HL-60 (cell line): Measurements from ENCODE around the gene GCNT4.

Source experiments
- DNase-seq, 2 experiments: peaks; one replicate each; pipeline ENCODE4 v3.0.0-alpha.2; 2010 to 2020; ENCODE audit warnings: low read depth in 1 of 2, low spot score in 1 of 2
- H3K27ac ChIP-seq: fragments of 250-450 bp; sonication (Bioruptor Pico); replicated peaks from 2 replicates; pipeline ENCODE4 v1.5.1; 2020; ENCODE audit warnings: mild to moderate bottlenecking, moderate library complexity
- H3K27me3 ChIP-seq: fragments of 250-450 bp; sonication (Bioruptor Pico); 2 replicates; pipeline ENCODE4 v1.5.1; 2021; ENCODE audit warnings: mild to moderate bottlenecking, moderate library complexity; ENCODE audit not compliant: insufficient read depth, poor library complexity, severe bottlenecking
- H3K4me3 ChIP-seq: replicated peaks from 2 replicates; pipeline ENCODE4 v1.5.1; 2011; ENCODE audit warnings: mild to moderate bottlenecking, control low read depth, low read length; ENCODE audit not compliant: insufficient read depth
- CTCF ChIP-seq: IDR thresholded peaks from one replicate; pipeline ENCODE4 v1.5.1; 2011; ENCODE audit warnings: low read length, control low read depth, inconsistent platforms; ENCODE audit not compliant: insufficient read depth
- GABPA ChIP-seq: IDR thresholded peaks from 2 replicates; pipeline ENCODE4 v1.6.1; 2012; ENCODE audit warnings: low read depth
- POLR2AphosphoS5 ChIP-seq: IDR thresholded peaks from 2 replicates; pipeline ENCODE4 v1.6.1; 2012; ENCODE audit warnings: low read depth
- SPI1 ChIP-seq: IDR thresholded peaks from 2 replicates; pipeline ENCODE4 v1.6.1; 2012; ENCODE audit warnings: low read depth, mild to moderate bottlenecking, borderline replicate concordance
- TF ChIP-seq, protein P1 (sequence below): IDR thresholded peaks from 2 replicates; pipeline ENCODE4 v1.6.1; 2012; ENCODE audit warnings: low read depth; ENCODE audit not compliant: insufficient replicate concordance

GCNT4 gene

GRCh38 chr5:75009556-75010345 lies 42.6 kb downstream of the GCNT4 start:
- TF ChIP-seq, protein P1, sequence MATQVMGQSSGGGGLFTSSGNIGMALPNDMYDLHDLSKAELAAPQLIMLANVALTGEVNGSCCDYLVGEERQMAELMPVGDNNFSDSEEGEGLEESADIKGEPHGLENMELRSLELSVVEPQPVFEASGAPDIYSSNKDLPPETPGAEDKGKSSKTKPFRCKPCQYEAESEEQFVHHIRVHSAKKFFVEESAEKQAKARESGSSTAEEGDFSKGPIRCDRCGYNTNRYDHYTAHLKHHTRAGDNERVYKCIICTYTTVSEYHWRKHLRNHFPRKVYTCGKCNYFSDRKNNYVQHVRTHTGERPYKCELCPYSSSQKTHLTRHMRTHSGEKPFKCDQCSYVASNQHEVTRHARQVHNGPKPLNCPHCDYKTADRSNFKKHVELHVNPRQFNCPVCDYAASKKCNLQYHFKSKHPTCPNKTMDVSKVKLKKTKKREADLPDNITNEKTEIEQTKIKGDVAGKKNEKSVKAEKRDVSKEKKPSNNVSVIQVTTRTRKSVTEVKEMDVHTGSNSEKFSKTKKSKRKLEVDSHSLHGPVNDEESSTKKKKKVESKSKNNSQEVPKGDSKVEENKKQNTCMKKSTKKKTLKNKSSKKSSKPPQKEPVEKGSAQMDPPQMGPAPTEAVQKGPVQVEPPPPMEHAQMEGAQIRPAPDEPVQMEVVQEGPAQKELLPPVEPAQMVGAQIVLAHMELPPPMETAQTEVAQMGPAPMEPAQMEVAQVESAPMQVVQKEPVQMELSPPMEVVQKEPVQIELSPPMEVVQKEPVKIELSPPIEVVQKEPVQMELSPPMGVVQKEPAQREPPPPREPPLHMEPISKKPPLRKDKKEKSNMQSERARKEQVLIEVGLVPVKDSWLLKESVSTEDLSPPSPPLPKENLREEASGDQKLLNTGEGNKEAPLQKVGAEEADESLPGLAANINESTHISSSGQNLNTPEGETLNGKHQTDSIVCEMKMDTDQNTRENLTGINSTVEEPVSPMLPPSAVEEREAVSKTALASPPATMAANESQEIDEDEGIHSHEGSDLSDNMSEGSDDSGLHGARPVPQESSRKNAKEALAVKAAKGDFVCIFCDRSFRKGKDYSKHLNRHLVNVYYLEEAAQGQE, result no peak
- no peak for TF ChIP-seq GABPA
- TF ChIP-seq CTCF, result no peak
- no peak for TF ChIP-seq POLR2AphosphoS5
- no peak for TF ChIP-seq SPI1
- DNase-seq, result no peak
- no peak overlapping the region for H3K4me3 ChIP-seq

GRCh38 chr5:75006865-75007822 lies 45.2 kb downstream of the GCNT4 start:
- no peak for DNase-seq
- Histone ChIP-seq H3K27ac (no peak overlapping the region), H3K4me3 (no peak overlapping the region), H3K27me3 (no peaks in the 10 kb centered on the region)
- no peak for TF ChIP-seq SPI1
- no peak for TF ChIP-seq GABPA
- TF ChIP-seq, protein P1, result no peak
- TF ChIP-seq CTCF, result no peak
- no peak for TF ChIP-seq POLR2AphosphoS5

More at GRCh38 chr5:75009556-75010345, 42.6 kb downstream of the GCNT4 start:
- H3K27me3 ChIP-seq, result no peaks in the 10 kb centered on the region
- no peak overlapping the region for H3K27ac ChIP-seq

DNA sequence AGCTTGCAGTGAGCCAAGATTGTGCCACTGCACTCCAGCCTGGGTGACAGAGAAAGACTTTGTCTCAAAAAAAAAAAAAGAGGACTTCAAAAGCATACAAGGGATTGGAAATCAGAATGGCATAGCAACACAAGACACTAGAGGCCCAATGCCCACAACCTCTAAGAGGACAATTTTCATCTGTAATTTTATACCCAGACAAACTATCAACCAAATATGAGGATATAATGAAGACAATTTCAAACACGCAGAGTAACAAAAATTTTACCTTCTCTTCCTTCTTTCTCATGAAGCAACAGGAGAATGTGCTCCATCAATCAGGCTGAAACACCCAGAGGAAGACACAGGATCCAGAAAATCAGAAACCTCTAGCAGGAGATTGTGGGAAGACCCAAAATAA lies 46.8 kb downstream of the GCNT4 start:
- TF ChIP-seq SPI1 (no peak), GABPA (no peak)
- TF ChIP-seq, protein P1, result no peak
- Histone ChIP-seq H3K4me3 (no peak overlapping the region), H3K27me3 (no peaks in the 10 kb centered on the region), H3K27ac (no peak overlapping the region)
- DNase-seq, result no peak
